Measurements from ENCODE around the gene ST8SIA5.

ST8SIA5 gene

DNA sequence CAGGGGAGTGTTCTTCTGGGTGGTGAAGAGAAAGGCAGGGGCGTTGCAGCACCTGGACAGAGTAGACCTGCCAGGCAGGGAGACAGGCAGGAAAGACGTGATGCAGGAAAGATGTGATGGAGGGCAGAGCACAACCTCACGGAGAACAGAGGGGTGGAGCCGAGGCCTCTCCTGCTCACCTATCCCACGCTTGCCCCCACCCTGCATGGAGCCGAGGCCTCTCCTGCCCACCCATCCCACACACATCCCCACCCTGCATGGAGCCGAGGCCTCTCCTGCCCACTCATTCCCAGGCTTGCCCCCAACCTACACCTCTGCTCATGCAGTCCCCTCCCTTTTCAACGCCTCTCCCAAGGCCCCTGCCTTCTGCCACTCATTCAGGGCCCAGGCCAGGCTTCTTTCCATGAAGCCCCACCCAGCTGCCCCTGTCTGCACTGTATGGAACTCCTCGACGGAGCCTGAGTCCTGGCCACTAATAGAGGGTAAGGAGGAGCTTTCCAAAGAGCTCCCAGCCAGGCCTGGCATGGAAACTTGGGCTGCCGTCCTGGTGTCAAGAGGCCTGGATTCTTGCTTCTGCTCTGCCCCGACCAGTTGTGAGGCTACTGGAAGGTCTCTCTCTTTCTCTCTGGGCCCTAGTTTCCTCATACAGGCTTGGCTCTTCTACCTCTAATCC lies 67.9 kb downstream of the ST8SIA5 start:
- Mint-ChIP-seq H3K36me3 (ENCODE audit: insufficient read depth) (peaks cover 3% of the 10 kb centered on the region), H3K27me3 (peaks cover 19 to 35% of the 10 kb centered on the region in 2 donors), H3K27ac (no peak overlapping the region), H3K4me3 (no peak overlapping the region), H3K4me1 (ENCODE audit: low read depth in 2 of 2) (no peaks in the 10 kb centered on the region), H3K9me3 (no peaks in the 10 kb centered on the region)
- ATAC-seq (replicated peaks) = no peak
- no peak for DNase-seq

DNA sequence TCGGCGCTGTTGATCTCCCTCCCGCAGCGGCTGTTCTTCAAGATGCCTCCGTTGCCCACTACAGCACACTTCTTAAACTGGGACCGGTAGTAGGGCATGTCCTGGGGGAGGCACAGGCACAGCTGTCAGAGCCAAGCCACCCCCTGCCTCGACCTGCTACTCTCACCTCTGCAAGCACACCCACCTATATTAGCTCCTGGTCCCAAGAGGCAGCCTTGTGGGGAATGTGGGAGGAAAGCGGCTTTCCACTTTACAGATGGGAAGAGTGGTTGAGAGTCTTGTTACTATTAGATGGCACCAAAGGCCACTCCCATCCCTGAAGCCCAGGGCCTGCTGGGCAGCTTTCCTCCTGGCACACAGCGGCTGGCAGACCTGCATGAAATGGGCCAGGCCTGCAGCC lies 70.7 kb downstream of the ST8SIA5 start:
- no peaks in the 10 kb centered on the region for H3K36me3 Mint-ChIP-seq (ENCODE audit: insufficient read depth)
- H3K27ac Mint-ChIP-seq = no peak overlapping the region
- no peaks in the 10 kb centered on the region for H3K9me3 Mint-ChIP-seq
- ATAC-seq (replicated peaks) = no peak
- no peak overlapping the region for H3K4me3 Mint-ChIP-seq
- no peaks in the 10 kb centered on the region for H3K4me1 Mint-ChIP-seq (ENCODE audit: low read depth in 2 of 2)
- DNase-seq = no peak
- H3K27me3 Mint-ChIP-seq = peaks cover 0 to 22% of the 10 kb centered on the region in 2 donors

DNA sequence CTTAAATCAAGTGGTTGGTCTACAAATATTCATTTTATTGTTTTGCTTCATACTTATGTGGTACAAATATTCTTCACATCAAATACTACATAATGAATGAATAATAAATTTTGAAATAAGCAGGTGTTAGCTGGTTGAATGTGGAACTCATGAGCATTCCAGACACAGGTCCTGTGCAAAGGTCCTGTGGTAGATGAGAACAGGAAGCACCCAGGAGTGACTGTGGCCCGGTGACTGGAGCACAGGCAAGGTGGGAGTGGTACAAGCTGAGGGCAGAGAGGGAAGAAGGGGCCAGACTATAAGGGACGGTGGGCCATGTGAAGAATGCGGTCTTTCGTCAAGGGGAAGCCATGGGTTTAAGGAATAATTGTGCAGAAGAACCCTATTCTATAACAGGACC lies 73.6 kb downstream of the ST8SIA5 start:
- ATAC-seq (replicated peaks) = no peak
- no peaks in the 10 kb centered on the region for H3K9me3 Mint-ChIP-seq
- no peaks in the 10 kb centered on the region for H3K36me3 Mint-ChIP-seq (ENCODE audit: insufficient read depth)
- peaks cover 5 to 39% of the 10 kb centered on the region in 2 donors for H3K27me3 Mint-ChIP-seq
- H3K4me1 Mint-ChIP-seq (ENCODE audit: low read depth in 2 of 2) = no peaks in the 10 kb centered on the region
- no peak overlapping the region for H3K4me3 Mint-ChIP-seq
- H3K27ac Mint-ChIP-seq = no peak overlapping the region
- DNase-seq = no peak

DNA sequence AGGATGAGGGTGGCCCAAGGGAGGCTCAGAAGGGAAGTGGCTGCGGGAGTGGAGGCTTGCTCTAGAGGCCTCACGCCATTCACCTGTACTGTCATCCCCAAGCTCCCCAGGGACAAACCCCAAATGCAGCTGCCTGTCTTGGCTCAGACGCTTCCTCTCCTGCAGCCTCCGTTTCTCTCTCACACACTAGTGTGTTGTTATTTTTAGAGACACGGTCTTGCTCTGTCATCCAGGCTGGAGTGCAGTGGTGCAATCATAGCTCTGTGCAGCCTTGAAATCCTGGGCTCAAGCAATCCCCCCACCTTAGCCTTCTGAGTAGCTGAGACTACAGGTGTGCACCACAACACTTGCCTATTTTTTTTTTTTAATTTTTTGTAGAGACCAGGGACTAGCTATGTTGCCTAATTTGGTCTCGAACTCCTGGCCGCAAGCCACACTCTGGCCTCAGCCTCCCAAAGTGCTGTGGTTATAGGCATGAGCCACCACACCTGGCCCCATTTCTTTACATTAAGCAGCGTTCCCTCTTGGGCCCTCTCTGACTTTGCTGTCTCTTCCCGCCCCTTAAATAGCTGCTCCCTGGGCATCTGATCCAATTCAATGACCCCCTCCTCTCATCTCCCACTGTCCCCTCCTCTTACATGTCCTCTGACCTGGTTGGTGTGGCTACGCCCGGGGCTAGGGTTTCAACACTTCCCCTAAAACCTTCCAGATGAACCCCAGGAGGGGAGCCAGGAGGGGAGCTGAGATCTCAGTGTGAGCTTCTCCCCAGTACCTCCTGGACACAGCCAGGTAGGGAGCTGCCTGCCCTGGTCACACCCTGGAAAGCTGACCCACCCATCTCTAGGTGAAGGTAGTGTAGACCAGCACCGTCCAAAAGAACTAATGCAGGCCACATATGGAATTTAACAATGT lies 75.8 kb downstream of the ST8SIA5 start:
- no peak overlapping the region for H3K4me3 Mint-ChIP-seq
- DNase-seq (no peak), ATAC-seq (replicated peaks) (no peak)
- no peaks in the 10 kb centered on the region for H3K4me1 Mint-ChIP-seq (ENCODE audit: low read depth in 2 of 2)
- H3K36me3 Mint-ChIP-seq (ENCODE audit: insufficient read depth) = no peaks in the 10 kb centered on the region
- peaks cover 12 to 50% of the 10 kb centered on the region in 2 donors for H3K27me3 Mint-ChIP-seq
- no peak overlapping the region for H3K27ac Mint-ChIP-seq
- H3K9me3 Mint-ChIP-seq = no peaks in the 10 kb centered on the region

DNA sequence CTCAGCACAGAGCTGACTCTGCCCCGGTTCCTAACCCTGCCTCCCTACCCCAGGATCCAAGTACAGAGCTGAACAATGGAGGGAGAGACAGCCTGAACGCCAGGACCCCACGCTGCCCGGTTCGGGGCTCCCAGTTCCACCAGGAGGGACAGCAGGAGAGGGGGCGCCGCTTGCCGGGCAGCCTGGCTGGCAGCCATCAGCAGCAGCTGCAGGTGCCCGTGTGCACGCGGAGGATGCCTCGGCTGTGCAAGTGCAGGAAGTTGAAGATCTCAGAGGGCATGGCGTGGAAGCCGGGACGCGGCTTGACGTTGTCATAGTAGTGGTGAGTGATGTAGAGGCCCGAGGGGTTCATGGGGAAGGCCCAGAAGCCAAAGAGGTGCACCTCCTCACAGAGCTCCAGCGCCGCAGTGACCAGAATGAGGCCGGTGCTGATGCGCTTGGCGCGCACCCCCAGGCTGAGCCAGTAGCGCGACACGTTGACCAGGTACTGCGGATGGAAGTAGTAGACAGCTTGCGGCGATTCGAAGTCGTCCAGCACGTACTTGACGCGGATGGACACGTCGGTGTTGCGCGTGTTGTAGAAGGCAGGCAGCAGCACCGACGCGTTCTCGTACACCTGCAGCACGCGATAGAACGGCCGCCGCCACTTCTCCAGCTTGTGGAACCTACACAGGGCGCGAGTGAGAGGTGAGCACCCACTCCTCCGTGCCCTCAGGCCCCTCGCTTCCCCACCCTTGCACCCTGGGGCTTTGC lies 76.8 kb downstream of the ST8SIA5 start:
- peaks cover 20 to 53% of the 10 kb centered on the region in 2 donors for H3K27me3 Mint-ChIP-seq
- no peak overlapping the region for H3K27ac Mint-ChIP-seq
- DNase-seq (no peak), ATAC-seq (replicated peaks) (no peak)
- no peak overlapping the region for H3K4me3 Mint-ChIP-seq
- H3K9me3 Mint-ChIP-seq = no peaks in the 10 kb centered on the region
- no peaks in the 10 kb centered on the region for H3K36me3 Mint-ChIP-seq (ENCODE audit: insufficient read depth)
- no peaks in the 10 kb centered on the region for H3K4me1 Mint-ChIP-seq (ENCODE audit: low read depth in 2 of 2)

DNA sequence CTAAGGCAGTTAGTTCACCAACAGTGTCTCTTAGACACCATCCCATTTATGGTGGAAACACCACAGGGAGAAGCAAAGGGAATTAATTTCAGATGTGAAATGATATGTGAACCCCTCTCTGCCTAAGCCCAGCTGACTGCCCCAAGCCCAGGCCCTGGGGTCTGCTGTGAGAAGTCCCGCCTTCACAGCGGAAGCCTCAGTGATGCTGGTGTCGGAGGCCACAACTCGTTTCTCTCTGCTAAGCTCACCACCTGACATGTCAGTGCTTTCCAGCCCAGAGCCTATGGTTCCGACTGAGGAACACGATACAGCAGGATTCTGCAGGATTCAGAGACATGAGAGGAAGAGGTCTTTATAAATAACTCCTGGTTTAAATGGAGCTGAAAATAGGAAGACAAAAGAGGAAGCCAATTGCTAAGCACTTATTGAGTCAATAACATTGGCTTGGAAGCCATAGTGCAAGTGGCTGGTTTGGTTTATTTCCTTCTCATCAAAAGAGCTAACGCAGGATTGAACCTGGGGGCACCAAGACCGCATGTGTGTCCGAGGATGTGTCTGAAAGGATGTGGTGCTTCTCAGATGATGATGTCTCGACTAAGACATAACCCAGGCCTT lies 78.0 kb downstream of the ST8SIA5 start:
- Mint-ChIP-seq H3K36me3 (ENCODE audit: insufficient read depth) (no peaks in the 10 kb centered on the region), H3K9me3 (no peaks in the 10 kb centered on the region), H3K27me3 (peaks cover 28 to 64% of the 10 kb centered on the region in 2 donors), H3K4me3 (no peak overlapping the region), H3K4me1 (ENCODE audit: low read depth in 2 of 2) (no peaks in the 10 kb centered on the region), H3K27ac (no peak overlapping the region)
- no peak for ATAC-seq (replicated peaks)
- DNase-seq = no peak

DNA sequence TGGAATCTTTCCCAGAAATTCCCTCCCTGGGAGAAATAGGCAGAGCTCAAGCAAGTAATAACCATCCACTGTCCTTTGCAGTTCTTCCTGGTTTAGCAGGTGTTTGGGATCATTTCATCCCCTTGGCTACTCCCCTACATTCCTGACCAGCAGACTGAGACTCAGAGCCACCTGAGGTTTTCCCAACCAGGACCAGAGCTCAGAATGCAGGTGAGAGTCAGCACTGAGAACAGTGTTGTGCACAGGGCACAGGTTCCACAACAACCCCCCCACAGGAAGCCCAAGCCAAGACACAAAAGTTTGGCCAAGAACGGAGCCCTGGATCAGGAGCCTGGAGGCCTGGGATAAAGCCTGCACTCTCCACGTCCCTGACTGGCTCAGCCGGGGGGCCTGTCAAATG lies 78.8 kb downstream of the ST8SIA5 start:
- no peaks in the 10 kb centered on the region for H3K4me1 Mint-ChIP-seq (ENCODE audit: low read depth in 2 of 2)
- DNase-seq (no peak), ATAC-seq (replicated peaks) (no peak)
- H3K27ac Mint-ChIP-seq = no peak overlapping the region
- no peaks in the 10 kb centered on the region for H3K9me3 Mint-ChIP-seq
- H3K36me3 Mint-ChIP-seq (ENCODE audit: insufficient read depth) = no peaks in the 10 kb centered on the region
- no peak overlapping the region for H3K4me3 Mint-ChIP-seq
- peaks cover 28 to 68% of the 10 kb centered on the region in 2 donors for H3K27me3 Mint-ChIP-seq

DNA sequence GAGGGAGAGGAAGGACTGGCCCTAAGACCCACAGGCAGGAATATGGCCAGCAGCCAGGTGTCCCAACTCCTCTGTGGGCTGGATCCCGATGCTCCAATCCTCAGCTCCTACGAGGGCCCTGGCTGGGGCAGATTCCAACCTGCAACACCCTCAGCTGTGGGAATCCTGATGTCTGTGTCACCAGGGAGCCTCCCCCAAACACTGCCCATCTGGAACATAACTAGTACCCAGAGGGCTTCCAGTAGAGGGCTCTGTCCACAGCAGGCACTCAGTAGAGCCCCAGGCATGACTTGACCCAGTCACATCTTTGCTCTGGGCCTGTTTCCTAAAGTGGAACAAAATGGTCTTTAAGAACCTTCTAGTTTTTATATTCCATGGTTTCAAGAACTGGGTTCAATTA lies 79.2 kb downstream of the ST8SIA5 start:
- no peak for ATAC-seq (replicated peaks)
- peaks cover 28 to 68% of the 10 kb centered on the region in 2 donors for H3K27me3 Mint-ChIP-seq
- no peaks in the 10 kb centered on the region for H3K9me3 Mint-ChIP-seq
- H3K36me3 Mint-ChIP-seq (ENCODE audit: insufficient read depth) = no peaks in the 10 kb centered on the region
- no peak for DNase-seq
- no peak overlapping the region for H3K4me3 Mint-ChIP-seq
- no peaks in the 10 kb centered on the region for H3K4me1 Mint-ChIP-seq (ENCODE audit: low read depth in 2 of 2)
- no peak overlapping the region for H3K27ac Mint-ChIP-seq

DNA sequence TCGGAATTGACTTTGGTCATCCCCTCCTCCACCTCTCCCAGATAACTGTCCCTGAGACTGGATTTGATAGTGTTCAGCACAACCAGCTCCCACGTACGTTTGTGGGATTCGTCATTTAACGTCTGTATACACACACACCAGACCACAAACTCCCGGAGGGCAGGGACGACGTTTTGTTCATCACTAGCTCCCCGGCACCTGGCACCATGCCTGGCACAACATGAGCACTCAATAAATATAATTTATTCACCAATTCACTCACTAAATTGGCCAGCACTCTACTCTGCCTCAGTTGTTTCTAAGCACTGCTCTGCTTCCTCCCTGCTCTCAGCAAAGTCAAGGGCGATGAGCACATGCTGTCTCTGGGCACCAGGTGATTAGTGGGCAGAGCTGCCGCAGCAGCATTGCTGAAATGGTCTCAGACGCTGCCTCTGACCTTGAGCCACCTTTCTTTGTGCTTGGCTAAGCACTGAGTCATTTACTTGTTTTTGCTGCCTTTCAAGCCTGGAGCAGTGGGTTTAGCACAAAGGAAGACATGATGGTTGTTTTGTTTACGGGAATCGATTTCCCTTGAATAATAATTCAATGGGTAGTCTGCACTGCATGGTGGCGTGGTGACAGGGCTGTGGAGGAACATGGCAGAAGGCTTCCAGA lies 80.5 kb downstream of the ST8SIA5 start:
- ATAC-seq (replicated peaks) (no peak), DNase-seq (no peak)
- no peaks in the 10 kb centered on the region for H3K36me3 Mint-ChIP-seq (ENCODE audit: insufficient read depth)
- H3K9me3 Mint-ChIP-seq = no peaks in the 10 kb centered on the region
- H3K4me1 Mint-ChIP-seq (ENCODE audit: low read depth in 2 of 2) = no peaks in the 10 kb centered on the region
- no peak overlapping the region for H3K27ac Mint-ChIP-seq
- H3K4me3 Mint-ChIP-seq = no peak overlapping the region
- peaks cover 28 to 58% of the 10 kb centered on the region in 2 donors for H3K27me3 Mint-ChIP-seq

DNA sequence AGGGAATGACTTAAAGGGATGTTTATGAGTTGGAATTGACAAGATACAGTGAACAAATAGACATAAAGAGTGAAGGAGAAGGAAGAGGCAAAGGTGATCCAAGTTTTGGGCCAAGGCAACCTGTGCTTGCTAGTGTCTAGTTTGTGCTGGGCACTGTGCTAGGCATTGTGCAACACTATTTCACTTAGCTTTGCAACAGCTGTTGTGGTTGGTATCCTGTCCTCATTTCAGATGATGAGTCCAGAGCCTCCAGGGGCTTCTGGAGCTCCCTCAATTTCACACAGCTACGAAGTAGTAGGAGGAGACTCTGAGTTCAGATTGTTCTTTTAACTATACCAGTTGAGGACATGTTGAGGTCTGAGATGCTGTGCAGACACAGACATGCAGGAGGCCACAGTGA lies 81.7 kb downstream of the ST8SIA5 start:
- Mint-ChIP-seq H3K27ac (no peak overlapping the region), H3K4me1 (ENCODE audit: low read depth in 2 of 2) (no peaks in the 10 kb centered on the region), H3K27me3 (peaks cover 28 to 48% of the 10 kb centered on the region in 2 donors), H3K36me3 (ENCODE audit: insufficient read depth) (no peaks in the 10 kb centered on the region), H3K4me3 (no peak overlapping the region), H3K9me3 (no peaks in the 10 kb centered on the region)
- ATAC-seq (replicated peaks) (no peak), DNase-seq (no peak)

DNA sequence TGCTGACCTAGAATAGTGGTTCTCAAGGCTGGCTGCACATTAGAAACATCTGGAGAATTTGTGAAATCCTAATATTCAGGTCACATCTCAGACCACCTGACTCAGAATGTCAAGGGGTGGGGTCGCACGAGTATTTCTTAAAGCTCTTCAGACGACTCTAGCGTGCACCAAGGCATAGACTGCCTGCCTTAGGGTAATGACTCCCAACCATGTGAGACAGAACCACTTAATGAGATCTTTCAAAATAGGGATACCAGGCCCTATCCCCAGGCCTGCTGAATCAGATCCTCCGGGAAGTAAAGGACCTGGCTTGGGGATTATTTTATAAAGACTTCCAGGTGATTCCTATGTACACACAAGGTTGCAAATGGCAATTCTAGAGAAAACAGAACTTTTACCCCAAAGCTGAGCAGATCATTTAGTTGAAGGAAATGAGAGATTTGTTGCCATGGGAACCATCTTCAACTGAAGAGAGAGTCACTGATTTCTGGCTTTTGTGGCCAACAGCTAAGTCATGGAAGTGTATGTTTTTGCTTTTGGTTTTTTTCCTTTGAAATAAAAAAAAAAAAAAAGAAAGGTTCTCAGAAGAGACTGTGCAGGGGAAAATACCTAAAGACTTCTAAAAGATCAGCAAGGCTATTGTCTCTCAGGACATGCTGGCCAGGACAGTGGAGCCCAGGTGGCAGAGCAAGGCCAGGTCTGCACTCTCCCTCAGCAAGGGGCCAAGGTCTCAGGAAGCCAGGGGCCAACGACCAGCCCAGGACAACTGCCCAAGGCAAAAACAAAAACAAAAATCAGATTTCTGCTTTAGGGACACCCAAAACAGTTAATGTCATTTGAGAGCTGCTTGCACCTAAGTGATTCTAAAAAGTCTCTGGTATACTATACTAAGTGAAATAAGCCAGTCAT lies 84.5 kb downstream of the ST8SIA5 start:
- H3K4me3 Mint-ChIP-seq = no peak overlapping the region
- no peak for ATAC-seq (replicated peaks)

DNA sequence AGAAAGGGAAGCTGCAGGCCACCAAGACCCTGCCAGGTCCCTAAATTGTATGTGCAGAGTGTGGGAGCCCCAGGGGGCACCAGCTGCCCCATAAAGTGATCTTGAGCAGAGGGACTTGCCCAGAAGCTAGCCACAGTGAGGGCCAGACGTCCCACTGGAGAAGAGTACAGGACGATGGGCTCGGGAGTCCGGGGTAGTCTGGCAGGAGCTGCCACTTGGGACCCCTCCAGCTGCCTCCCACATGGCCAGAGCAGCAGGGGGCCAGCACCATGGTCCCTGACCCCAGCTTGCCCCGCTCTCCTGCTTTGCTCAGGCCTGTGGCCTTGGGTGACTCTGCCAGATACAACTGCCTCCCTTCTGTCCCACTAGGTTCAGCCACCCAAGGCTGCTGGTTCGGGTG lies 88.2 kb downstream of the ST8SIA5 start:
- peaks cover 21 to 51% of the 10 kb centered on the region in 2 donors for H3K27me3 Mint-ChIP-seq
- H3K4me1 Mint-ChIP-seq (ENCODE audit: low read depth in 2 of 2) = no peaks in the 10 kb centered on the region
- no peaks in the 10 kb centered on the region for H3K36me3 Mint-ChIP-seq (ENCODE audit: insufficient read depth)
- no peak overlapping the region for H3K4me3 Mint-ChIP-seq
- no peaks in the 10 kb centered on the region for H3K9me3 Mint-ChIP-seq
- DNase-seq (no peak), ATAC-seq (replicated peaks) (no peak)
- H3K27ac Mint-ChIP-seq = peak overlapping the region in 1 of 2 donors; percentile 51

More for the DNA sequence above, 84.5 kb downstream of the ST8SIA5 start:
- no peaks in the 10 kb centered on the region for H3K9me3 Mint-ChIP-seq
- no peaks in the 10 kb centered on the region for H3K36me3 Mint-ChIP-seq (ENCODE audit: insufficient read depth)
- no peak for DNase-seq
- no peaks in the 10 kb centered on the region for H3K4me1 Mint-ChIP-seq (ENCODE audit: low read depth in 2 of 2)
- no peak overlapping the region for H3K27ac Mint-ChIP-seq
- peaks cover 31 to 63% of the 10 kb centered on the region in 2 donors for H3K27me3 Mint-ChIP-seq

All from effector memory CD8-positive, alpha-beta T cell (primary cell).